NCI-H2081 (cell line): ENCODE measurements around the gene CPN2.

Experiments
- DNase-seq, 2 experiments: peaks; one replicate each; lab custom pipeline; 2025; lab: John Stamatoyannopoulos, UW

Gene CPN2, protein sequence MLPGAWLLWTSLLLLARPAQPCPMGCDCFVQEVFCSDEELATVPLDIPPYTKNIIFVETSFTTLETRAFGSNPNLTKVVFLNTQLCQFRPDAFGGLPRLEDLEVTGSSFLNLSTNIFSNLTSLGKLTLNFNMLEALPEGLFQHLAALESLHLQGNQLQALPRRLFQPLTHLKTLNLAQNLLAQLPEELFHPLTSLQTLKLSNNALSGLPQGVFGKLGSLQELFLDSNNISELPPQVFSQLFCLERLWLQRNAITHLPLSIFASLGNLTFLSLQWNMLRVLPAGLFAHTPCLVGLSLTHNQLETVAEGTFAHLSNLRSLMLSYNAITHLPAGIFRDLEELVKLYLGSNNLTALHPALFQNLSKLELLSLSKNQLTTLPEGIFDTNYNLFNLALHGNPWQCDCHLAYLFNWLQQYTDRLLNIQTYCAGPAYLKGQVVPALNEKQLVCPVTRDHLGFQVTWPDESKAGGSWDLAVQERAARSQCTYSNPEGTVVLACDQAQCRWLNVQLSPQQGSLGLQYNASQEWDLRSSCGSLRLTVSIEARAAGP

DNA sequence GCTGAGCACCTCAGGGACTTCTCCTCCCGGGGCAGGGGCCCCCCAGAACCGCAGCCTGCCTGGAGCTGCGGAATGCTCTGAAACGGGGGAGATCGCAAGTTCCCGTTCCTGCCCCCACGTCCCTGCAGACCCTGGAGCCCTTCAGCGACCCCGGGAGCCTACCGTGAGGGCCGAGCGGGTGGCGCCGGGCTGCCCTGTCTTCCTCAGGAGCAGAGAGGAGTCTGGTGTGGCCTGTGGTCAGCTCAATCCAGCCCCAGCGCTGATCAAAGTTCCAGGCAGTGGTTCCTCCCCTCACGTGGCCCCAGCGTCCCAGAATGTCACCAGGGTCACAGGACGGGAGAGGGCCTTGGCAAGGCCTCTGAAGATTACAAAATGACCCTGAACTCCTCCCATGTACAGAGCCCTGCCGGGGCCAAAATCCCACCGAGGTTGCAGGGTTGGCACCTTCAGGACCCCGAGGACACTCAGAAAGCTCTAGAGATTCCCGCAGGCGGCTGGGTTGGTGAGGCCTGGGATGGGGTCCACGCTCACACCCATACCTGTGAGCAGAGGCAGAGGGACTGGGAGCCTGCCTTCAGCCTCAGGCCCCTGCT is at the start of gene CPN2:
CPN2 (minus strand) TSS at position 249 of the 593 bp plus-strand sequence. CDS start 8,626 bp downstream, outside the sequence.
- DNase-seq, result no peak

DNA sequence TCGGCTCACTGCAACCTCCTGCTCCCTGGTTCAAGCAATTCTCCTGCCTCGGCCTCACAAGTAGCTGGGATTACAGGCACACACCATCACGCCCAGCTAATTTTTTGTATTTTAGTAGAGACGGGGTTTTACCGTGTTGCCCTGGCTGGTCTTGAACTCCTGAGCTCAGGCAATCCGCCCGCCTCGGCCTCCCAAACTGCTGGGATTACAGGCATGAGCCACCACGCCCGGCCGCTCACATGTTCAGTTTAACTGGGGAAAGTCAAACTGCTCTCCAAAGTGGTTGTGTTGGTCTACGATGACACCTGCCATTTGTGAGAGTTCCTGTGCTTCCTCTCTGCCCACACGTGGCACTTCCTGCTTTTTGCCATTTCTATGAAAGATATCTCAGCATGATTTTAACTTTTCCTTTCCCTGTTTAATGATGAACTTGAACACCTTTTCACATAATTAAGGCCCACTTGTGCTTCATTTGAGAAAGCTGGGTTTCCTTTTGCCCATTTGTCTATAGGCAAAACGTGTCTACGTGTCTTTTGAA is 48.8 kb upstream of the CPN2 start:
- DNase-seq, result peak in 1 of 2 experiments; percentile 16

DNA sequence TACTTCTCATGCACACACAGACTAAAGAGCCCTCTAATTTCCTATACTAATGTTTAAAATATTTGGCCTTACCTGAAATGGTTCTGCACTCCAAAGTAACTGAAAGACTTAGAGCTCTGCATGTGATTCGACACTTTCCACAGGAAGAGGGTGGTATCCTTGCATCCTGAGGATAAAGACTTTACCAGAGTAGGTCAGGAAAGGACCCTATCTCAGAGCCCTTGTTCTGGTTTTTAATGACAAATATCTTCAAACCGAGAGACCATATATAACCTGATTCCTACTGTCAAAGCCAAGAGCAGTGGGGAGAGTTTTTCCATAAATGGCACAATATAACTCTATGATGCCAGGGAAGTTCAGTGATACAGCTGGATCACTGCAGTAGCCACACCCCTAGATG is 48.0 kb upstream of the CPN2 start, which contains the start of gene GP5:
GP5 (minus strand) TSS at position 101 of the 400 bp plus-strand sequence. CDS start 984 bp downstream, outside the sequence.
- DNase-seq, result no peak

DNA sequence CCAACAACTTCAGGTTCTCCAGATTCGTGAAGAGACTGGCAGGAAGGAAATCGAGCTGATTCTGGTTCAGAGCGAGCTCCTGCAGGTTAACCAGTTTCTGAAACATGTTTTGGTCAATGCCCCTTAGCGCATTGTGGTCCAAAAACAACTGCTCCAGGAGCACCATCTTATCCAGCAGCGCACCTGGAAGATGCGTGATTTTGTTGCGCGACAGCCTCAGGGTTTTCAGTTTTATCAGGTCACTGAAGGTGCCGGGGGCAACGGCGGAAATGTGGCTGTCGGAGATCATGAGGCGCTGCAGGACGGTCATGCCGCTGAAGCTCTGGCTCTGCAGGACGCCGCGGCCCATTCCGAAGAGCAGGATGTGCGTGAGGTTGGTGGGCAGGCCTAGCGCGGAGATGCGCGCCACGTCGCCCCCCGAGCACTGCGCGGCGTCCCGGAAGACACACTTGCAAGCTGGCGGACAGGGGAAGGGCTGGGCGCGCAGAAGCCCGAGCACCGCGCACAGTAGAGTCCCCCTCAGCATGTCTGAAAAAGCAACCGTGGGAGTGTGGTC is 46.7 kb upstream of the CPN2 start:
- DNase-seq, result no peak

GRCh38 chr3:194396859-194397756 is 46.0 kb upstream of the CPN2 start:
- no peak for DNase-seq

- no peak for DNase-seq
Measured at GRCh38 chr3:194396539-194396858, 45.4 kb upstream of the CPN2 start.

- no peak for DNase-seq
Measured at GRCh38 chr3:194395778-194396538, 44.8 kb upstream of the CPN2 start.

DNA sequence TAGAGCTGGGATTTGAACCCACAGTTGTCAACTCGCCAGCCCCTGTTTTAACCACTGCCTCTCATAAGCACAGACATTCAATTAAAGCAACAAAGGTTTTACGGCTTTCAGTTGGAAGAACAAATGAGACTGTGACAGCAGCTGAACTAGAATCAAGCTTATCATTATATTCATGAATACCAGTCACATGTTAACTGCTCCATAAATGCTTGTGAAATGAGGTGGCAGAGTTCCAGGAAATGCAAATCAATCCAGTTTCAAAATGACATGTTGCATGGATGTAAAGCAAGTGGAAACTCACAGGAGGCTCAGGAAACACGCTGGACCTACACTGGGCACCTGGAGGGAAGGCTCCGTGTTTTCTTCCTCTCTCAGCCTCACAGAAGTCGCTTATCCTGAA is 44.1 kb upstream of the CPN2 start:
- peak; percentile 93 to 99 for DNase-seq

DNA sequence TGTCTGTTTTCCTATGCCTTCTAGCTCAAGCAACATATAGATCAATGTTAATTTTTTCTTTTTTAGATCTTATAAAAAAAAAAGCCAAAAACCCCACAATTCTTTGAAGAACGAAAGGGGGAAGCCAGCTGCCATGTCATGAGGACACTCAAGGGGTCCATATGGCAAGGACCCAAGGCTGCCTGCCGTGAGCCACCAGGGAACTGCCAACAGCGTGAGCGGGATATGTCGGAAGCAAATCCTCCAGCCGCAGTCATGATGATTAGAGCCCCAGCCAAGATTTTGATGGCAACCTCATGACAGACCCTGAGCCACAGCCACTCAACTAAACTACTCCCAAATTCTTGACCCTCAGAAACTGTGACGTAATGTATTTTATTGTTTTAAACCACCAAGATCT is 41.4 kb upstream of the CPN2 start:
- DNase-seq, result peak in 1 of 2 experiments; percentile 33

DNA sequence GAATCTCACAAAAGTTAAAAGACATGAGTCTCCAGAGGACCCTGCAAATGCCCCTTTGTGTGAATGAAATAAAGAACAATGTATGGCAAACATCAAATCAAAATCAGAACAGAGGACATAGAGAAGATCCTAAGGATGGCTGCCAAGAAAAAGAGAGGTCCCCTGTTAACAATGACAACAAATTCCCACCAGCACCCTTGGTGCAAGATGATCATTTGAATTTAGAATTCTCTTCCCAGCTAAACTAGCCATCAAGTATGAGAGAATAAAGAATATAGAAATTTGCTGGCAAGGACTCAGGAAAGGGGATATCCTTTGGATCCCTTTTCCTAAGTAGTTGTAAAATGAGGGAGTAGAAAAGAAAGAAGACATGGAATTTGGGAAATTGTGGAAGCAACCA is 39.7 kb upstream of the CPN2 start:
- no peak for DNase-seq

GRCh38 chr3:194389269-194389668 is 38.1 kb upstream of the CPN2 start:
- no peak for DNase-seq

DNA sequence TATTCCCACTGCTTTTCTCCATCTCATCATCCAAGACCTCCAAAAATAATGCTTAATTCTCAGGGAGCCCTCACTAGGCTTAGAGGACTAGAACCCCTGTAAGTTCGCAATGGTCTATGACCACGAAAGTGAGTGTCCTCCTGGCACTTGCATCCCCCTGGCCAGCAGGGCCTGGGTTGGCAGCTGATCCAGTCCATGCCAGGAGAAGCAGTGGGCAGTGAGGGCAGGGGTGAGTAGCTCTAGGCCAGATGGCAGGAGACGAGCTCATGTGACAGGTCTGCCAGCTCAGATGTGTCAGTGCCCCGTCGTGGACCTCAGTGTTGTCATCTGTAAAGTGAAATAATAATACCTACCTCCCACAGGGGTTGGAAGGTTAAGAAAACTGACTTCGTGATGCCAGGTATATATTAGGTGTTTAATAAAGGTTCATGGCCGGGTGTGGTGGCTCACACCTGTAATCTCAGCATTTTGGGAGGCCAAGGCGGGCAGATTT is 36.8 kb upstream of the CPN2 start:
- DNase-seq, result no peak

- no peak for DNase-seq
Measured at GRCh38 chr3:194387276-194387675, 36.1 kb upstream of the CPN2 start.

DNA sequence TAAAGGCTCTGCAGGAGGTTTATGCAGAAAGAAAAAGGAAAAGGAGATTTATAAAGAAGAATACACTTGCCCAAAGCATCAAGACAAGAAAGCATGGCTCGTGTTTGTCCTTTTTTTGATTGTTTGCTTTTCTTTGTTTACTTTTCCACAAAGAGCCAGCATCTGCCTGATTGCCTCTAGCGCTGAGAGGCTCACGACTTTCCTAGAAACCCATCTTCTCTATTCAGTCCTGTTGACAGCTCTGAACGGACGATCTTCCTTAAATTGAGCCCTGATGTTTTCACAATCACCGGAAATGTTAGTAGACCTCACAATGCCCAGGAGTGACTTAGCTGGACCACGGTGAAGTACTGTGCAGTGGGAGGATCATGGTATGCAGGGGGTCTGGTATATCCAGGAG is 35.5 kb upstream of the CPN2 start:
- peak; percentile 50 to 78 for DNase-seq

GRCh38 chr3:194386066-194386465 is 34.9 kb upstream of the CPN2 start:
- no peak for DNase-seq

DNA sequence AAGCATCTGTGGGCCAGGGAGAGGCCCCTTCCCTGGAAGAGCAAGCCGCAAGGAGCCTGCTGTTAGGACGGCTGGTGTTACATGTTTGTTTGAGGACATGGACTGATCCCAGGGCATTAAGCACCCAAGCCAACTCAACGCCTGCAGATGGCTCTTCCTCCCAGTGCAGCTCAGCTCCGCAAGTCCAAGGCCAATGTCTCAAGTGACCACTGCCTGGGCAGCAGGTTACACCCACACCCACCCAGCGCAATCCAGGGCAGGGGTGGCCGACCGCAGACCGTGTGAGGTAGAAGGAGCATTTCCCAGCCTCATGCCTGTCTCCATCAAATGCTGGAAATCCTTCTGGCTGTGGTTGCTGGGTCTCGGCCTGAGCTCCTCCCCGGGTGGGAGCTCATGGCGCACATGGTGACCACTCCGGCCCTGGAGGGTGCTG is 33.5 kb upstream of the CPN2 start:
- DNase-seq, result no peak

GRCh38 chr3:194384156-194384555 is 33.0 kb upstream of the CPN2 start:
- no peak for DNase-seq

DNA sequence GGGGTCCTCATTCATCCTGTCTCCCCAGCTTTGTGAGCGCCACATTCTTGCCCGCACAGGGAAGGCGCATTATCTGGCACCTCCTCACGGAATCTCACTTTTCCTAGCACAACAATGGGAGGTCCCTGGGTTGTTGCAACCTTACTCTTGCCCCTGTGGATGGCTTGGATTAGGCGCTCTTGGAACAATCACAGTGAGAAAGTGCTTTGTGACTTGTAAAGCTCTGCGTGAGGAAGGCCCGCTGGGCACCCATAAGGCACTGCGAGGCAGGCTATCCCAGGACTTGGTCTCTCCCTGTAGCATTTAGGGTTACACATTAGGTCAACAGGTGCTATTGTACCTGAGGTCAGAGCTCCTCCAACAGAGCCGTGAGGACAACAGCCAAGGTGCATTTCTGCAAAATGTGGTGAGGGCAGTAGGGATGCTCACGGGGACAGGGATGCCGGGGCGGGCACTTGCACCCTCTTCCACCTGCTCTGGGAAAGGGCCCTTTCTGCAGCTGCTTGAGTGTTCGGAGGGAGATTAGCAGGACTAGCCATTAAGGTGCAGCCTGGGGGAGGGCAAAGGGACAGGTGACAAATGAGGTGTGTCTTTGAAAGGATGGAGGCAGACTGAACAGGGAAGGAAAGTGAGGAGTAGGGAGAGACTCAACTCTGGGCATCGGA is 32.3 kb upstream of the CPN2 start:
- no peak for DNase-seq

GRCh38 chr3:194382892-194383223 is 31.7 kb upstream of the CPN2 start:
- DNase-seq, result no peak

DNA sequence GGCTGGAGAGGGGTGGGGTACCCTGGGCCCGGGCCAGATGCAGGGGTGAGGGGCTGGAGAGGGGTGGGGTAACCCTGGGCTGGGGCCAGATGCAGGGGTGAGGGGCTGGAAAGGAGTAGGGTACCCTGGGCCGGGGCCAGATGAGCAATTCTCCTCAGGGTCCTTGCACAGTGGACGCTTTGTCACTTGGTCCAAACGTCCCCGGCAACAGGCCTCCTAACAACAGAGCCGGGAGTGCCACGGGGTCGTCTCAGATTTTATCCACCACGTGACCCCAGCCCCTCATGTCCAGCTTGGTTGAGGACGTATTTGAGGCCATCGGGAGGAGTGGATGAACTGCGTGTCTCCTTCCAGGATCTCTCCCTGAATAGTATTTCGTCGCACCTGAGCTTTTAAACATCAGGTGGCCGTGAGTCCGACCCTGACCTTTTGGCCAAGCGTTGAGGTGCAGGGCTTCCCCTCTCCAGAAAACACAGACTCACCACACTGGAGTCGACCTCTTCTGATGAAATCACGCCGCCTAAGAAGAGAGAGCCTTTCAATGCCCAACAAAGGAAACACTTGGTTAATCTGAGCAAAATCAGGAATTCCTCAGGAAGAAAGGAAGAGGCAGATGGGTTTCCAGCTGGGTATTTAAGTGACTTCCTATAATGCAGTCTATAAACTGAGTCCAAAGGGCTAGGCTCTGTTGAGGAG is 31.2 kb upstream of the CPN2 start:
- DNase-seq, result no peak
